Suprapubic skin (tissue), 3 donors: ENCODE measurements around the gene PTPRD.

ENCODE experiments used
- EP300 ChIP-seq: sonication (generic); formaldehyde crosslinking; IDR thresholded peaks from one replicate; pipeline ENCODE4 v1.6.1; 2017; ENCODE audit warnings: antibody characterized with exemption
- TF ChIP-seq, protein P1 (sequence below), 2 donors: fragments of 200-600 bp in 1 of 2; fragments of 450-650 bp in 1 of 2; sonication (generic) in 1 of 2; IDR thresholded peaks; one replicate each; pipeline ENCODE4 v1.5.1; 2016 to 2019; ENCODE audit warnings: antibody characterized with exemption in 2 of 2, mild to moderate bottlenecking in 1 of 2, moderate library complexity in 1 of 2

DNA sequence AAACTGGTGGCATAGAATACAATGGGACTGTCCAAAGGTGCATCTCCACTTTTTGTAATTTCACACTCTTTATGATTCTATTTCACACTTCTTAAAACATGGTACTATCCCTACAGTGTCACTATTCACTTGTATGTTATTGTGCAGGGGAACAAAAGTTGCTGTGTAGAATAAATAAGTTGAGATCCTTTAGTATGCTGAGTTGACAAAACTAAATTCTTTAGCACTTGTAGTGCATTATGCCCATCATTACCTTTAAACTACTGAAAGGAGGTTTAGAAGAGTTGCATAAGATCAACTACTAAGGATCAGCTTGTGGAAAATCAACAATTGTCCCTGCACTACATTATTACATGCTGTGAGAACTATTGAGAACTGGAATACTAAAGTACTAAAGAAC, 1380.9 kb downstream of the PTPRD start:
- TF ChIP-seq, protein P1, sequence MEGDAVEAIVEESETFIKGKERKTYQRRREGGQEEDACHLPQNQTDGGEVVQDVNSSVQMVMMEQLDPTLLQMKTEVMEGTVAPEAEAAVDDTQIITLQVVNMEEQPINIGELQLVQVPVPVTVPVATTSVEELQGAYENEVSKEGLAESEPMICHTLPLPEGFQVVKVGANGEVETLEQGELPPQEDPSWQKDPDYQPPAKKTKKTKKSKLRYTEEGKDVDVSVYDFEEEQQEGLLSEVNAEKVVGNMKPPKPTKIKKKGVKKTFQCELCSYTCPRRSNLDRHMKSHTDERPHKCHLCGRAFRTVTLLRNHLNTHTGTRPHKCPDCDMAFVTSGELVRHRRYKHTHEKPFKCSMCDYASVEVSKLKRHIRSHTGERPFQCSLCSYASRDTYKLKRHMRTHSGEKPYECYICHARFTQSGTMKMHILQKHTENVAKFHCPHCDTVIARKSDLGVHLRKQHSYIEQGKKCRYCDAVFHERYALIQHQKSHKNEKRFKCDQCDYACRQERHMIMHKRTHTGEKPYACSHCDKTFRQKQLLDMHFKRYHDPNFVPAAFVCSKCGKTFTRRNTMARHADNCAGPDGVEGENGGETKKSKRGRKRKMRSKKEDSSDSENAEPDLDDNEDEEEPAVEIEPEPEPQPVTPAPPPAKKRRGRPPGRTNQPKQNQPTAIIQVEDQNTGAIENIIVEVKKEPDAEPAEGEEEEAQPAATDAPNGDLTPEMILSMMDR (IDR thresholded peaks at IDR 0.05), result no peak
- no peak for TF ChIP-seq EP300
